ENCODE data around the gene PITPNB. TPM values are rescaled to one million over a fixed set of nuclear protein-coding genes. Genes with fewer than 3 reads are reported as not detected.

PITPNB gene
- total RNA-seq, 6 donors from 2014 or later, result 26.6 to 65.9 (median 41.0) TPM

- no peaks in the 10 kb centered on the region for H3K9me3 ChIP-seq
- H3K4me1 ChIP-seq, result peaks cover 0 to 3% (median 0%) of the 10 kb centered on the region in 4 donors
- no peak for ATAC-seq (ENCODE audit: low FRiP score in 2 of 2)
- no peak overlapping the region for H3K4me3 ChIP-seq
- DNase-seq, result no peak
- H3K27me3 ChIP-seq, result no peaks in the 10 kb centered on the region
- TF ChIP-seq CTCF (IDR thresholded peaks at IDR 0.05), result no peak
- no peak for TF ChIP-seq POLR2A (IDR thresholded peaks at IDR 0.05)
- H3K27ac ChIP-seq, result no peak overlapping the region
- WGBS, 2 donors, result 83 to 84% methylated on average over 4 of the region's 4 CpGs
- no peaks in the 10 kb centered on the region for H3K36me3 ChIP-seq
Observed at GRCh38 chr22:27961182-27961581, 42.1 kb upstream of the PITPNB start.

GRCh38 chr22:27959335-27960090, 40.5 kb upstream of the PITPNB start:
- Histone ChIP-seq H3K4me3 (no peak overlapping the region), H3K9me3 (no peaks in the 10 kb centered on the region), H3K27me3 (no peaks in the 10 kb centered on the region), H3K27ac (no peak overlapping the region), H3K4me1 (peaks cover 0 to 3% (median 0%) of the 10 kb centered on the region in 4 donors), H3K36me3 (no peaks in the 10 kb centered on the region)
- DNase-seq (no peak), ATAC-seq (ENCODE audit: low FRiP score in 2 of 2) (no peak)
- 59 to 63% methylated on average over 8 of the region's 8 CpGs for WGBS, 2 donors
- TF ChIP-seq CTCF (IDR thresholded peaks at IDR 0.05) (no peak), POLR2A (IDR thresholded peaks at IDR 0.05) (no peak), EP300 (IDR thresholded peaks at IDR 0.05) (no peak), POLR2AphosphoS5 (IDR thresholded peaks at IDR 0.05) (no peak)

- TF ChIP-seq CTCF (IDR thresholded peaks at IDR 0.05), result no peak
- no peak for TF ChIP-seq EP300 (IDR thresholded peaks at IDR 0.05)
- no peak for TF ChIP-seq POLR2A (IDR thresholded peaks at IDR 0.05)
- no peak for TF ChIP-seq POLR2AphosphoS5 (IDR thresholded peaks at IDR 0.05)
- peaks cover 0 to 8% (median 0%) of the 10 kb centered on the region in 4 donors for H3K4me1 ChIP-seq
- H3K27ac ChIP-seq, result no peak overlapping the region
- H3K4me3 ChIP-seq, result no peak overlapping the region
- H3K27me3 ChIP-seq, result no peaks in the 10 kb centered on the region
- DNase-seq, result no peak
- H3K9me3 ChIP-seq, result no peaks in the 10 kb centered on the region
- 62% methylated on average over 3 of the region's 3 CpGs for WGBS, 2 donors
- ATAC-seq (ENCODE audit: low FRiP score in 2 of 2), result peak in 1 of 2 donors; percentile 34
- no peaks in the 10 kb centered on the region for H3K36me3 ChIP-seq
Observed at GRCh38 chr22:27952779-27953178, 33.7 kb upstream of the PITPNB start.

GRCh38 chr22:27952091-27952490, 33.0 kb upstream of the PITPNB start:
- ATAC-seq (ENCODE audit: low FRiP score in 2 of 2), result no peak
- Histone ChIP-seq H3K27me3 (no peaks in the 10 kb centered on the region), H3K4me1 (peaks cover 0 to 8% (median 0%) of the 10 kb centered on the region in 4 donors), H3K4me3 (no peak overlapping the region), H3K36me3 (no peaks in the 10 kb centered on the region), H3K9me3 (no peaks in the 10 kb centered on the region), H3K27ac (no peak overlapping the region)
- no peak for DNase-seq
- 85% methylated on average over 3 of the region's 3 CpGs for WGBS, 2 donors
- TF ChIP-seq POLR2A (IDR thresholded peaks at IDR 0.05), result no peak
- TF ChIP-seq EP300 (IDR thresholded peaks at IDR 0.05), result no peak
- no peak for TF ChIP-seq CTCF (IDR thresholded peaks at IDR 0.05)
- TF ChIP-seq POLR2AphosphoS5 (IDR thresholded peaks at IDR 0.05), result no peak

GRCh38 chr22:27949421-27949820, 30.4 kb upstream of the PITPNB start:
- ATAC-seq (ENCODE audit: low FRiP score in 2 of 2) (no peak), DNase-seq (no peak)
- TF ChIP-seq POLR2AphosphoS5 (IDR thresholded peaks at IDR 0.05), result no peak
- TF ChIP-seq CTCF (IDR thresholded peaks at IDR 0.05), result no peak
- Histone ChIP-seq H3K4me1 (peaks cover 0 to 8% (median 0%) of the 10 kb centered on the region in 4 donors), H3K4me3 (no peak overlapping the region), H3K36me3 (no peaks in the 10 kb centered on the region), H3K9me3 (no peaks in the 10 kb centered on the region), H3K27ac (no peak overlapping the region), H3K27me3 (no peaks in the 10 kb centered on the region)
- 81% methylated on average over 3 of the region's 3 CpGs for WGBS, 2 donors
